SK-N-SH (cell line): Measurements from ENCODE around the gene NLRP11. TPM values are rescaled to one million over a fixed set of nuclear protein-coding genes. Genes with fewer than 3 reads are reported as not detected.

Experiments
- CTCF ChIA-PET: fragments of 300-600, 350-600 bp; formaldehyde crosslinking; extraction: SDS; loops from one replicate; lab custom pipeline; 2021; lab: Yijun Ruan, JAX
- POLR2A ChIA-PET: fragments of 350-600 bp; sonication (Branson Sonifier 250); formaldehyde crosslinking; extraction: SDS; loops from one replicate; lab custom pipeline; 2020; ENCODE audit warnings: antibody characterized with exemption, inconsistent platforms; lab: Yijun Ruan, JAX
- DNase-seq: peaks from one replicate; pipeline ENCODE4 v3.0.0; 2012
- H2AFZ ChIP-seq: fragments of 200-600 bp; sonication (generic); 2 replicates; pipeline ENCODE4 v1.8.1; 2016; ENCODE audit warnings: antibody characterized with exemption, mild to moderate bottlenecking, low read depth
- H3F3A ChIP-seq: fragments of 200-600 bp; sonication (generic); replicated peaks from 2 replicates; pipeline ENCODE3; 2016; ENCODE audit warnings: antibody characterized with exemption, mild to moderate bottlenecking; ENCODE audit not compliant: insufficient read depth
- H3K27ac ChIP-seq, 2 experiments: fragments of 200-500 bp in 1 of 2; fragments of 200-600 bp in 1 of 2; sonication (Bioruptor generic) in 1 of 2; sonication (generic), shearing (Covaris generic) in 1 of 2; 2 replicates each; pipeline versions ENCODE4 v1.5.1 to v1.6.1; 2014 to 2016; ENCODE audit warnings: low read depth in 2 of 2, inconsistent platforms in 1 of 2, low read length in 1 of 2, mild to moderate bottlenecking in 1 of 2, mixed read lengths in 1 of 2
- H3K27me3 ChIP-seq: fragments of 200-600 bp; sonication (generic), shearing (Covaris generic); 2 replicates; pipeline ENCODE4 v1.6.1; 2016; ENCODE audit warnings: mixed run types; ENCODE audit not compliant: insufficient read depth
- H3K36me3 ChIP-seq, 2 experiments: fragments of 200-500 bp in 1 of 2; fragments of 200-600 bp in 1 of 2; sonication (Bioruptor generic) in 1 of 2; sonication (generic) in 1 of 2; replicated peaks in 1 of 2; 2 replicates each; pipeline versions ENCODE3 to v1.5.1; 2014 to 2016; ENCODE audit warnings: low read length in 1 of 2, mild to moderate bottlenecking in 1 of 2; ENCODE audit not compliant: insufficient read depth in 2 of 2, control insufficient read depth in 1 of 2
- H3K4me1 ChIP-seq, 2 experiments: fragments of 200-500 bp in 1 of 2; fragments of 200-600 bp in 1 of 2; sonication (Bioruptor generic) in 1 of 2; sonication (generic), shearing (Covaris generic) in 1 of 2; 2 replicates each; pipeline versions ENCODE4 v1.5.1 to v1.6.1; 2014 to 2016; ENCODE audit warnings: low read depth in 1 of 2, low read length in 1 of 2, mixed run types in 1 of 2; ENCODE audit not compliant: insufficient read depth in 2 of 2, control insufficient read depth in 1 of 2
- H3K4me2 ChIP-seq: fragments of 200-600 bp; sonication (generic), shearing (Covaris generic); 2 replicates; pipeline ENCODE4 v1.6.1; 2017; ENCODE audit warnings: mixed run types
- H3K4me3 ChIP-seq, 2 experiments: fragments of 200-500 bp in 1 of 2; fragments of 200-600 bp in 1 of 2; sonication (Bioruptor generic) in 1 of 2; sonication (generic), shearing (Covaris generic) in 1 of 2; 2 replicates each; pipeline versions ENCODE4 v1.5.1 to v1.8.1; 2014 to 2016; ENCODE audit warnings: low read depth in 2 of 2, inconsistent platforms in 1 of 2, low read length in 1 of 2, mild to moderate bottlenecking in 1 of 2, mixed read lengths in 1 of 2, moderate library complexity in 1 of 2
- H3K79me2 ChIP-seq: fragments of 200-600 bp; sonication (generic); 2 replicates; pipeline ENCODE4 v1.8.1; 2017; ENCODE audit warnings: mild to moderate bottlenecking; ENCODE audit not compliant: insufficient read depth
- H3K9ac ChIP-seq: fragments of 200-600 bp; sonication (generic); 2 replicates; pipeline ENCODE4 v1.6.1; 2017; ENCODE audit warnings: mixed run types
- H3K9me2 ChIP-seq: fragments of 200-600 bp; sonication (generic); 2 replicates; pipeline ENCODE4 v1.6.1; 2017; ENCODE audit warnings: mixed run types
- H3K9me3 ChIP-seq: fragments of 200-600 bp; sonication (generic); 2 replicates; pipeline ENCODE4 v1.6.1; 2017; ENCODE audit warnings: mixed run types, mild to moderate bottlenecking, moderate library complexity
- H4K20me1 ChIP-seq: fragments of 200-600 bp; sonication (generic); 2 replicates; pipeline ENCODE4 v1.6.1; 2017; ENCODE audit warnings: mild to moderate bottlenecking, mixed run types; ENCODE audit not compliant: insufficient read depth
- CHD2 ChIP-seq: fragments of 150-350 bp; IDR thresholded peaks from 2 replicates; pipeline ENCODE4 v1.6.1; 2018; ENCODE audit warnings: low read length; ENCODE audit not compliant: partially characterized antibody
- EZH2phosphoT487 ChIP-seq: fragments of 200-600 bp; sonication (generic); IDR thresholded peaks from 2 replicates; pipeline ENCODE4 v1.6.1; 2017; ENCODE audit warnings: low read depth, mixed run types, mild to moderate bottlenecking, antibody characterized with exemption, moderate library complexity, borderline replicate concordance
- FOSL2 ChIP-seq: IDR thresholded peaks from 2 replicates; pipeline ENCODE4 v1.4.0; 2012; ENCODE audit warnings: low read depth, mild to moderate bottlenecking, moderate library complexity, borderline replicate concordance
- NFIC ChIP-seq: IDR thresholded peaks from 2 replicates; pipeline ENCODE4 v1.4.0; 2012; ENCODE audit warnings: borderline replicate concordance
- SIN3A ChIP-seq: IDR thresholded peaks from 2 replicates; pipeline ENCODE4 v1.6.1; 2012; ENCODE audit warnings: low read depth, mild to moderate bottlenecking, low read length, moderate library complexity, borderline replicate concordance
- SMC3 ChIP-seq: IDR thresholded peaks from 2 replicates; pipeline ENCODE4 v1.6.1; 2012; ENCODE audit warnings: low read depth, low read length, improper control_type of control experiment
- TAF1 ChIP-seq: IDR thresholded peaks from 2 replicates; pipeline ENCODE4 v1.6.1; 2012; ENCODE audit warnings: low read depth, mild to moderate bottlenecking, low read length, moderate library complexity, borderline replicate concordance
- TEAD4 ChIP-seq: IDR thresholded peaks from 2 replicates; pipeline ENCODE4 v1.4.0; 2012; ENCODE audit warnings: mild to moderate bottlenecking, borderline replicate concordance; ENCODE audit not compliant: insufficient read depth
- YY1 ChIP-seq: IDR thresholded peaks from 2 replicates; pipeline ENCODE4 v1.4.0; 2012; ENCODE audit warnings: low read depth, mild to moderate bottlenecking
- WGBS: methylation state at CpG from one replicate; pipeline ENCODE4 v1.1.6; 2017; ENCODE audit warnings: low lambda C conversion rate; 5-methylcytosine and 5-hydroxymethylcytosine counted together
- polyA plus RNA-seq, 3 experiments: library from polyadenylated mRNA; depleted of rRNA; stranded (reverse); fragments of >200 nt; gene quantifications; 2 replicates each; pipeline ENCODE4 v1.2.3, GENCODE V29; 2012
- TF ChIP-seq, protein P1 (sequence below): IDR thresholded peaks from 2 replicates; pipeline ENCODE4 v1.4.0; 2012; ENCODE audit warnings: low read depth, borderline replicate concordance
- TF ChIP-seq, protein P2 (sequence below): IDR thresholded peaks from 2 replicates; pipeline ENCODE4 v1.4.0; 2012; ENCODE audit warnings: low read depth
- TF ChIP-seq, protein P3 (sequence below): IDR thresholded peaks from 2 replicates; pipeline ENCODE4 v1.6.1; 2012; ENCODE audit warnings: mild to moderate bottlenecking, low read depth, low read length, moderate library complexity
- TF ChIP-seq, protein P4 (sequence below): fragments of 150-350 bp; IDR thresholded peaks from 2 replicates; pipeline ENCODE4 v1.6.1; 2016; ENCODE audit warnings: mild to moderate bottlenecking, low read depth, low read length

The NLRP11 gene
- polyA plus RNA-seq, 1 of the 3 experiments (the other 2 are of a cell fraction): 0.02 TPM

DNA sequence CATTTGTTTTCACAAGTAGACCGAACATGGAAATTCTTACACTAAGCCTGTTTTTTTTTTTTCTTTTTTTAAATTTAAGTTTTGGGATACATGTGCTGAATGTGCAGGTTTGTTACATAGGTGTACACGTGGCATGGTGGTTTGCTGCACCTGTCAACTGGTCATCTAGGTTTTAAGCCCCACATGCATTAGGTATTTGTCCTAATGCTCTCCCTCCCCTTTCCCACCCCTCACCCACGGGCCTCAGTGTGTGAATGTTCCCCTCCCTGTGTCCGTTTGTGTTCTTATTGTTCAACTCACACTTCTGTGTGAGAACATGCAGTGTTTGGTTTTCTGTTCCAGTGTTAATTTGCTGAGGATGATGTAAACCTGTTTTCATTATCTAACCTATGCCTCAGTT lies 7.1 kb upstream of the NLRP11 start (continued):
- TF ChIP-seq, protein P1, sequence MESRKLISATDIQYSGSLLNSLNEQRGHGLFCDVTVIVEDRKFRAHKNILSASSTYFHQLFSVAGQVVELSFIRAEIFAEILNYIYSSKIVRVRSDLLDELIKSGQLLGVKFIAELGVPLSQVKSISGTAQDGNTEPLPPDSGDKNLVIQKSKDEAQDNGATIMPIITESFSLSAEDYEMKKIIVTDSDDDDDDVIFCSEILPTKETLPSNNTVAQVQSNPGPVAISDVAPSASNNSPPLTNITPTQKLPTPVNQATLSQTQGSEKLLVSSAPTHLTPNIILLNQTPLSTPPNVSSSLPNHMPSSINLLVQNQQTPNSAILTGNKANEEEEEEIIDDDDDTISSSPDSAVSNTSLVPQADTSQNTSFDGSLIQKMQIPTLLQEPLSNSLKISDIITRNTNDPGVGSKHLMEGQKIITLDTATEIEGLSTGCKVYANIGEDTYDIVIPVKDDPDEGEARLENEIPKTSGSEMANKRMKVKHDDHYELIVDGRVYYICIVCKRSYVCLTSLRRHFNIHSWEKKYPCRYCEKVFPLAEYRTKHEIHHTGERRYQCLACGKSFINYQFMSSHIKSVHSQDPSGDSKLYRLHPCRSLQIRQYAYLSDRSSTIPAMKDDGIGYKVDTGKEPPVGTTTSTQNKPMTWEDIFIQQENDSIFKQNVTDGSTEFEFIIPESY: no peak
- no peak for TF ChIP-seq SMC3

DNA sequence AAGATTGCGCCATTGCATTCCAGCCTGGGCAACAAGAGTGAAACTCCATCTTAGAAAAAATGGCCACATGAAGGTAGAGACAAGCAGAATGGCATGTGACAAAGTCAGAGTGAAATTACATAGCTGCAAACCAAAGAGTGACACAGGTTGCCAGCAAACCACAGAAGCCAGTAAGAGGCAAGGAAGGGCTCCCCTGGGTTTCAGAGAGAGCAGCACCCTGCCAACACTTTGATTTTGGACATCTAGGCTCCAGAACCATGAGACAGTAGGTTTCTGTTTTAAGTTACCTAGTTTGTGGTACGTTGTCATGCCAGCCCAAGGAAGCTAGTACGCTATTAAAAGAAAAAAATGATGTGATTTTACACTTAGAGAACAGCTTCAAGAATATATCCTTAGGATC lies 6.5 kb upstream of the NLRP11 start:
- WGBS: 5% methylated on average over 3 of the region's 3 CpGs
- CTCF ChIA-PET: interaction anchor here (2.8 kb wide), 1 partner anchor 28 kb away, joined by 7 read pairs; no protein-coding TSS in a partner anchor
- TF ChIP-seq, protein P2, sequence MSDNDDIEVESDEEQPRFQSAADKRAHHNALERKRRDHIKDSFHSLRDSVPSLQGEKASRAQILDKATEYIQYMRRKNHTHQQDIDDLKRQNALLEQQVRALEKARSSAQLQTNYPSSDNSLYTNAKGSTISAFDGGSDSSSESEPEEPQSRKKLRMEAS: no peak

DNA sequence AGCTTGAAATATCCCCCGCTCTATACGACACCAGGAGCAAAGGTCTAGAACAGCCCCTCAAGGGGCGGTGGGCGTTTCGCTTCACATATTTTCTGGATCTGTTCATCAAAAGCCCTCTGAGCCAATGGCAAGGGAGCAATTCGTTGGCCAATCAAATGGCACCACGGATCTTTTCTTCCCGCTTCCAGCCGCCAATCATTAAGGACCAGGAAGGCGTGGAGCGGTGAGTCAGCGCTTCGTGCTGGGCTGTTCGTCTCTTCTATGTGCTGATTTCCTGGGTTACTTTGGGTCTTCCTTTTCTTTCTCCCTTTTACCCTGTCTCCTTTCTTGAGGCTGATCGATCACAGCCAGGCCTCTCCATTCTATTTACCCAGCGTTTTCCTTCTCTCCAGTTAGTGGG lies 4.5 kb upstream of the NLRP11 start, which contains the start of gene NLRP4:
Gene NLRP4, plus strand, starts transcription at position 201 of the 400 bp plus-strand sequence. CDS start 15,541 bp downstream, outside the sequence.
- 42% methylated on average over 15 of the region's 16 CpGs for WGBS
- POLR2A ChIA-PET: no interaction called here
- CTCF ChIA-PET: interaction anchor here (2.8 kb wide), 1 partner anchor 26 kb away, joined by 7 read pairs; no protein-coding TSS in a partner anchor
- no peak for TF ChIP-seq CHD2
- TF ChIP-seq SMC3: no peak
- TF ChIP-seq TAF1: no peak
- no peak for TF ChIP-seq FOSL2
- no peak for TF ChIP-seq TEAD4
- no peak for TF ChIP-seq NFIC
- TF ChIP-seq SIN3A: no peak
- no peak for TF ChIP-seq EZH2phosphoT487
- TF ChIP-seq, protein P3, sequence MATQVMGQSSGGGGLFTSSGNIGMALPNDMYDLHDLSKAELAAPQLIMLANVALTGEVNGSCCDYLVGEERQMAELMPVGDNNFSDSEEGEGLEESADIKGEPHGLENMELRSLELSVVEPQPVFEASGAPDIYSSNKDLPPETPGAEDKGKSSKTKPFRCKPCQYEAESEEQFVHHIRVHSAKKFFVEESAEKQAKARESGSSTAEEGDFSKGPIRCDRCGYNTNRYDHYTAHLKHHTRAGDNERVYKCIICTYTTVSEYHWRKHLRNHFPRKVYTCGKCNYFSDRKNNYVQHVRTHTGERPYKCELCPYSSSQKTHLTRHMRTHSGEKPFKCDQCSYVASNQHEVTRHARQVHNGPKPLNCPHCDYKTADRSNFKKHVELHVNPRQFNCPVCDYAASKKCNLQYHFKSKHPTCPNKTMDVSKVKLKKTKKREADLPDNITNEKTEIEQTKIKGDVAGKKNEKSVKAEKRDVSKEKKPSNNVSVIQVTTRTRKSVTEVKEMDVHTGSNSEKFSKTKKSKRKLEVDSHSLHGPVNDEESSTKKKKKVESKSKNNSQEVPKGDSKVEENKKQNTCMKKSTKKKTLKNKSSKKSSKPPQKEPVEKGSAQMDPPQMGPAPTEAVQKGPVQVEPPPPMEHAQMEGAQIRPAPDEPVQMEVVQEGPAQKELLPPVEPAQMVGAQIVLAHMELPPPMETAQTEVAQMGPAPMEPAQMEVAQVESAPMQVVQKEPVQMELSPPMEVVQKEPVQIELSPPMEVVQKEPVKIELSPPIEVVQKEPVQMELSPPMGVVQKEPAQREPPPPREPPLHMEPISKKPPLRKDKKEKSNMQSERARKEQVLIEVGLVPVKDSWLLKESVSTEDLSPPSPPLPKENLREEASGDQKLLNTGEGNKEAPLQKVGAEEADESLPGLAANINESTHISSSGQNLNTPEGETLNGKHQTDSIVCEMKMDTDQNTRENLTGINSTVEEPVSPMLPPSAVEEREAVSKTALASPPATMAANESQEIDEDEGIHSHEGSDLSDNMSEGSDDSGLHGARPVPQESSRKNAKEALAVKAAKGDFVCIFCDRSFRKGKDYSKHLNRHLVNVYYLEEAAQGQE: no peak
- TF ChIP-seq, protein P1: no peak
- TF ChIP-seq, protein P4, sequence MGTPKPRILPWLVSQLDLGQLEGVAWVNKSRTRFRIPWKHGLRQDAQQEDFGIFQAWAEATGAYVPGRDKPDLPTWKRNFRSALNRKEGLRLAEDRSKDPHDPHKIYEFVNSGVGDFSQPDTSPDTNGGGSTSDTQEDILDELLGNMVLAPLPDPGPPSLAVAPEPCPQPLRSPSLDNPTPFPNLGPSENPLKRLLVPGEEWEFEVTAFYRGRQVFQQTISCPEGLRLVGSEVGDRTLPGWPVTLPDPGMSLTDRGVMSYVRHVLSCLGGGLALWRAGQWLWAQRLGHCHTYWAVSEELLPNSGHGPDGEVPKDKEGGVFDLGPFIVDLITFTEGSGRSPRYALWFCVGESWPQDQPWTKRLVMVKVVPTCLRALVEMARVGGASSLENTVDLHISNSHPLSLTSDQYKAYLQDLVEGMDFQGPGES: no peak
- TF ChIP-seq YY1: no peak

More for the DNA sequence above, 6.5 kb upstream of the NLRP11 start:
- H3K9me3 ChIP-seq: no peaks in the 10 kb centered on the region
- no peaks in the 10 kb centered on the region for H3K79me2 ChIP-seq
- H3K4me3 ChIP-seq: no peak overlapping the region
- H3K4me1 ChIP-seq: no peaks in the 10 kb centered on the region
- no peak overlapping the region for H3K9ac ChIP-seq
- POLR2A ChIA-PET: no interaction called here
- H4K20me1 ChIP-seq: no peaks in the 10 kb centered on the region
- H3K27me3 ChIP-seq: 0 out of 2 replicates have a peak, but pooled peaks cover under 1% of the 10 kb centered on the region
- H3K9me2 ChIP-seq: no peaks in the 10 kb centered on the region
- H3K36me3 ChIP-seq: no peaks in the 10 kb centered on the region
- H3K27ac ChIP-seq: no peak overlapping the region
- no peak overlapping the region for H2AFZ ChIP-seq
- DNase-seq: no peak
- no peak overlapping the region for H3K4me2 ChIP-seq
- no peaks in the 10 kb centered on the region for H3F3A ChIP-seq

More for the DNA sequence above, 4.5 kb upstream of the NLRP11 start, which contains the start of gene NLRP4:
- Histone ChIP-seq H3F3A (no peaks in the 10 kb centered on the region), H3K9me3 (no peaks in the 10 kb centered on the region), H3K4me3 (no peak within 1 kb of the TSS), H3K4me2 (no peak within 1 kb of the TSS), H3K36me3 (no peaks in the 10 kb centered on the region), H3K27me3 (0 out of 2 replicates have a peak, but pooled peaks cover 6% of the 10 kb centered on the region), H2AFZ (no peak within 1 kb of the TSS), H3K4me1 (no peaks in the 10 kb centered on the region), H4K20me1 (no peaks in the 10 kb centered on the region), H3K9ac (no peak within 1 kb of the TSS), H3K27ac (no peak within 1 kb of the TSS), H3K9me2 (no peaks in the 10 kb centered on the region), H3K79me2 (no peaks in the 10 kb centered on the region)
- DNase-seq: no peak
